GM18502 (cell line): ENCODE results near the gene CDC42SE1.

Source experiments
- ATAC-seq: cut with Tn5 transposase; IDR thresholded peaks from one replicate; pipeline ENCODE4 v1.9.1; 2021; ENCODE audit warnings: mild to moderate bottlenecking; ENCODE audit not compliant: unreplicated experiment, poor library complexity

The CDC42SE1 gene

DNA sequence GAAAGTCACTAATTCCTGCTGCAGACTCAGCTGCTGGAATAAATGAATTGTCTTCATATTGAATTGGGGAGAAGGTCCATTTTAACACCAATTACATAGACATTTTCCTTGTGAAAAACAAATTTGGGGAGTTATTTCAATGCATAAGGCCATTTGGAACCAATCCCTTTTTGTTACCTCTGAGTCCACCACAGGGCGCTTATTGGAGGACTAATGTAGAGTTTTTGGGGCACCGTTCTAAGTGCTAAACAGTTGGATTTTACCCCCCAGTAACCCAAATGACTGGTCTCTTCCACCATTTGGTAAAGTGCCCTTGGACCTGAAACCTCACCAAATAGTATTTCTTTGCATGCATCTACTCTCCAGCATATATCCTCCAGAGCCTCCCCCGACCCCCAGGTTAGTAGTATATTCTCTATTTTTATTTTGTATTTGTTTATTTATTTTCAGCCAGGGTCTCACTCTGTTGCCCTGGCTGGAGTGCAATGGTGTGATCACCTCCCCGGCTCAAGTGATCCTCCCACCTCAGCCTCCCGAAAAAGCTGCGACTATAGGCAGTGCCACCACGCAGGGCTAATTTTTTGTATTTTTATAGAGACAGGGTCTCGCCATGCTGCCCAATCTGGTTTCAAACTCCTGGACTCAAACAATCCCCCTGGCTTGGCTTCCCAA is 49.6 kb downstream of the CDC42SE1 start:
- no peak for ATAC-seq

DNA sequence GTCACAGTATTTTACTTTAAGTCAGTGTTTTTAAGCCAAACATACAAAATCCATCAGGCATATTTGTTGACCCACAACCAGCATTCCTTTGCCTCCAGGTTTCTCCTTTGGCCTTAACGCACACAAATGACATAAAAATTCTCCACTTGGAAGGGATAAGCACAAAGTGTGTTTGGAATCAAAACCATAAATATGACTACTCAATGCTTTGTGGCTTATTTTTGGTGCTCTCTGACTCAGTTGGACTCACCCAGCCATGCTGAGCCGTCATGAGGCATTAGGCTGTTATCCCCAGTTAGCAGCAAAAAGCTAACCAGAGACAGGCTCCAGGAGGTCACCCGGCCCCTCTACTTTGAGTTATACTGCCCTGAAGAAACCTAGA is 50.2 kb downstream of the CDC42SE1 start:
- no peak for ATAC-seq

DNA sequence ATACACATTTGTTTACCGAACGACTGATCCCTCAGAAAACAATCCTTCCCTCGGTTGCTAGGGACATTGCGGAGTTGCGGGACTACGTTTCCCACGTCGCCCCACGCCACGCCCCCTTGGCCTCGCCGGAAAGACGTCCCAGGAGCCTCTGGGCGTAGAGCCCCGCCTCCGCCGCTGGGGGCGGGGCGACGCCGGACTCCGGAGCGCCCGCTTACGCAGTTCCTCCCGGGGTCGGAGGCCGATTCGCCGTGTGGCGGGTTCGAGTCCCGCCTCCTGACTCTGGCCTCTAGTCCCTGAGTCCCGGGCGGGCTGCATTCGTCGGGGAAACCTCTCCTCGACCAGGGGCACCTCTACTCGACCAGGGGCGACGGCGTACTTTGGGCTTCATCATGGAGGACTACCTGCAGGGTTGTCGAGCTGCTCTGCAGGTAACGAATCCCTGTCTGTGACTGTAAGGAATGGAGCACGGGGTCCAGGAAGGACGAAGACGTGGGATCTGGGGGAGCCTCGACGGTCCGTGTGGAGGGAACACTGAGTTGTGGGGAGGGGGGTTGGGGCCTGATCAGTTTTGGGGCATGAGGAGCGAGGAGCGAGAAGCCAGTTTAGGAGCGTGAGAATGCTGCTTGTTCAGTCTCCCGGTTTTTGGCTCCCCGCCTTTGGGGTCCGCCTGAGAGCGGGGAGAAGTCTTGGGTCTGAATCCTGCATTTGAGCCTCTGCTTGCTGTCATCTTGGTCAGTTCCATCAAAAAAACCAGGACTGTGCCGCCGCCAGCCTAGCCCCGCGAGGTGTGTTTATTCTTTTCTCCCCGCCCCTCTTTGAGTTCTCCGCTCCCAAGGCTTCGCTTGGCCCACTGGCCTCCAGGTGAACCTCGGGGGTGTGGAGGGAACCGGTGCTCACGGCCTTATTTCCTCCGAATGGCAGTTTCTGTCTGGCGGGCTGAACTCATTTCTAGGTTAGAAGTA is 50.9 kb downstream of the CDC42SE1 start, which contains the start of gene PRUNE1:
PRUNE1 (plus strand) TSS at position 206 of the 962 bp plus-strand sequence; CDS start at position 390, 184 bp downstream.
- ATAC-seq, result peak; percentile 65

DNA sequence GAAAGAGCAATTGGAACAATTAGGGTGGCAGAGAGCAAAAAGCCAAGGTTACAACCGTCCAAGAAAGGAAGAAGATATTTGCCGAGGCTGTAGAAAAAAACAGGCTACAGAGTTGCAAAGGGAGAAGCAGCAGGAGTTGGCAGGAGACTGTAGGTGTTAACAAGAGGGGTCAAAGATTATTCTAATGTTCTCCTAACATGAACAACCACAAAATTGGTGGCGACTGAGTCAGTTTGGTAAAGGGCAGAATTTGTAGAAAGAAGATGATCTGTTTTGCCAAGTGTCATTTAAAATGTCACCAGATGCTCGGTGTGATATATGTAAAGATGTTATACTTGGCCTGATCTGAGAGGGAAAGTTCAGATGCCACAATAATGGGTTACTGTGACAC is 51.6 kb downstream of the CDC42SE1 start:
- no peak for ATAC-seq

DNA sequence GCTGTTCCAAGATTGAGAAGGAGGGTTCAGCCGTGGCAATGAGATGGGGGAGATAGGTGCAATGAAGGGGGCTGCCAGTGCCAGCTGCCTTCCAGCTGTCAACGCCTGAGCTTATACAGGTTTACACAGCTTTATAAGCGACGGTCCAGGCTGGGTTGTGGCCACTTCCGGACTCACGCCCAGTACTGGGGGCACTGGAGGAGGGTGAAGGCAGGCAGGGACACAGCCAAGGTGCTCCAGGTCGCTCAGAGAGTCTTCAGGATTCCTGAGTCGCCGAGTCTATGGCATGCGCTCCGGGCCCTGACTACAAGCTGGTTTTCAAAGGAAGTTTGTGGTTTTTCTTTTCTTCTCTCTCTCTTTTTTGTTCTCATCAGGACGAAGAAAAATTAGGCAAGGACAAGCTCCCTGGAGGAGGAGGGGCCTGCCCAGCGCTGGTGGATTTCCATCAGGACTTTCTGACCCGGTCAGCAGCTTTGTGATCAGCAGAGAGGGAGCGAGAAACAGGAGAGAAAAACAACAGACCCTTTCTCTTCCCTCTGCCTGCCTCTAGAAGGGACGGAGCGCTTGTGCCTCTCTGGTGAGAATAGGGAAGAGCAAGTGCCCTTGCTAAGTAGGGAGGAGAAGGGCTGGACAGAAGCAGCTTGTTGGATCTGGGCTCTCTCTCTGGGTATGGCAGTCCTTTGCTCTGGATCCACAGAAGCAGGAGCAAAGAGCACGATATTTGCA is 52.9 kb downstream of the CDC42SE1 start, which contains the start of gene MINDY1:
MINDY1 (minus strand) TSS at position 576 of the 726 bp plus-strand sequence. CDS start 4,285 bp downstream, outside the sequence.
- peak; percentile 48 for ATAC-seq

DNA sequence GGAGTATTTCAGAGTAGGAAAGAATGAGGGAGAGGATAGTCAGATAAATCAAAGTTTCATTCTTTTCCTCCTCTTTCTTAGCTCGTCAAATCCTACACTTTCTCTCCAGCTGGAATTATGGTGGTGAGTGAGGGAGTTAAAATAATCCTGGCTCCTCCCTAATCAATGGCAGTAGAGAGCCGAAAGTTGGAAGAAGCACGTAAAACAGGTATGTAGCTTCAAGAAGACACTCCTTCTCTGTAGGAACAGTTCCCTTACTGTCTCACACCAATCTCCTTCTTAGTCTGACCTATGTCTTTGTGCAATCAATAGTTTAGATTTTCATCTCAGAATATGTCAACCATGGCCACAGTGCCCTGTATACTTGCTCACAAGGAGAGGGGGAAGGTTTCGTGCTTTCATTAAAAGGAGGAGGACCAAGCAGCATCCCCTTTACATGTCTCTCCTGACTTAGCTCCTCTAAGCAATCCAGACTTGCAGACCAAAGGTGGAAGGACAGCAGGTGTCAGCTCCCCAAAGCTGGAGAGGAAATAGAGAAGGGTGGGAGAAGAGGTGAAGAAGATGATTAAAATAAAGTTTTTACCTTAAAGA is 53.6 kb downstream of the CDC42SE1 start:
- no peak for ATAC-seq

DNA sequence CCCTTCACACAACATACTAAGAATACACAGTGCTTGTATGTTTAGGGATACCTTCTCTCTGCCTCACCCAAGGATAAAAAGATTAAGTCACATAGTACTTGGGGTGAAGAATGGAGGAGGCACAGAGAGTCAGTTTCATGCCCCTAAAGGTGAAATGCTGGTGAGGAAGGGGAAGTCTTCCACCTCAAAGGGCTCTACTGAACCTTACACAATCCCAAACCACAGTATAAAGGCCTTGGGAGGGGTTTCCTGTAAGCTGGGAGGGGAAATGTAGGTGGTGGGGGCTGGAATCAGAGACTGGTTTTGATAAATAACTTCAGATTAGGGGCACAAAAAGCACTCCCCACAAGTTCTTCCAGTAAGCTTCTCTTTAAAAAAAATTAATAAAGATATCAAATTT is 56.2 kb downstream of the CDC42SE1 start:
- ATAC-seq, result no peak

DNA sequence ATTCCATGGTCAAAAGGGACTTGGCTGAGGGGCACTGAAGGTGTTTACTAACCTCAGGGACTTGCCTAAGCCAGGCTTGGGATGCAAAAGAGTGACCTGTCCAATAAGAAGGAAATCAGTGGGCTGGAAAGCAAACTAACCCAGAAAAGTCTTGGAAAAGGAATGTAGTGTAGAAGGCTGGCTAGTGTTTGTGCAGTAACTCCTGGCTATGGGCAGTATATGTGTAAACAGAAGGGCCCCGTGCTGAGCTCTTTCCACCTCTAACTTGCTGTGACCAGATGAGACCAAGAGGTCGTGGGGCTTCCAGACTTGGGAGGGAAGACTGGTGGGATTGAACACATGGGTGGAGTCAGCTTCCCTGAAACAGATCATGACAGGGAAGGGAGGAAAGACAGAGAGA is 56.8 kb downstream of the CDC42SE1 start:
- ATAC-seq, result no peak

DNA sequence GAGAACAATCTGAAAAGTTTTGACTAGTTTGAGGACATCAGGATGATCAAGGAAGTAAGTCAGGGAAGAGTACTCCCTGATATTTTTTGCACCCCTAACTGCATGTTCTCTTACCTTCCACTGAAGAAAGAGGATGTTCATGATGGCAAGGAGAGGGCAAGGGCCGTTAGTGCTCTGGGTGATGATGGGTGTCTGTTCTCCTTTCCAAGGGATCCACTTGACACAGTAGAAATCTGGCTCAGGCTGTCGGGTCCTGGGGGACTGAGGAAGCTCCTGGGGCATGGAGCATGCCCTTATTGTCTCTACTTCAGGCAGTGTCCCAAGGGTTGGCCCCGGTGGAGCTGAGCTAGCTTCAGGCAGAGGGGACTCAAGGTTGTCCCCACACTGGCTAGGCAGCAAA is 57.4 kb downstream of the CDC42SE1 start:
- ATAC-seq, result no peak

DNA sequence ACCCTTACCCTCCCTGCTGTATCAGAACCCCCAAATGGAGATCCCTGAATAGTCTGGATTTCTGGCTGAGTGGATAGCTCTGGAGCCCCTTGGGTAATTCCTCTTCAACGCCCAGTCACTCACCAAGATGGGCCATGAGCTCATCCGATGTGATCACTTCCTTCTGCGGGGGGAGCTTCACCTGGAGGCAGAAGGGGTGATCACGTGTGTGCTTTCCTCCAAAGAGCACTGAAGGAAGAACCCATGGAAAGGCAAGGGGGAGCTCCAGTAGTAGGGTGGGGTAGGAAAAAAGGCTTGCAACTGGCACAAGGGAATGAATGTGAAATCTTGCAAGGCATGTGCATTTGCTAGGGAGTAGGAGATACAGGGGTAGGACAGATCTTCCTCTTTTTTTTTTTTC is 57.8 kb downstream of the CDC42SE1 start:
- ATAC-seq, result no peak
